ENCODE measurements around the gene SLC46A2.

The SLC46A2 gene

DNA sequence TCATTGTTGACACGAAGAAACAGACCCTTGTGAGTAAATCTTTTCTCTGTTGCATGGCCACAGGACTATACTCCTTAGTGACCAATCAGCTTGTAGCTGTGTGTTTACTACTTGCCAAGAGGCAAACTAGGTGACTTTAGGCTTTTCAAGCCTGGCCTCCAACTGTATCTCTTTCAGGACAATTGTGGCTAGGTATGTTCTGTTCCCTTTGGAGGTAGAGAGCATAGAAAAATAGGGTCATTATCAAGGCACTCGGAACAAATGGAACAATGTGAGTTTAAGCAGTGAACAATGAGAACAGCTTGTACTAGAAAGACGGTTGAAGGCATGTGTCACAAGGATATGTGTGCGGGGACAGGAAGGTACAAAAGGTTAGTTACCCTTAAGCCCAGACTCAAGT lies 48.1 kb downstream of the SLC46A2 start:
- Histone ChIP-seq H3K27me3 (ENCODE audit: insufficient read depth, low read depth) (no peaks in the 10 kb centered on the region), H3K4me1 (ENCODE audit: low read depth, poor library complexity, severe bottlenecking) (no peaks in the 10 kb centered on the region), H3K79me2 (ENCODE audit: insufficient read depth, low read depth) (no peaks in the 10 kb centered on the region), H2AFZ (ENCODE audit: low read depth) (no peak overlapping the region), H3K36me3 (ENCODE audit: insufficient read depth) (no peaks in the 10 kb centered on the region), H4K20me1 (ENCODE audit: insufficient read depth) (no peaks in the 10 kb centered on the region), H3K27ac (no peak overlapping the region), H3K4me3 (IDR thresholded peaks at IDR 0.05; ENCODE audit: insufficient read depth, low read depth, low read length) (no peak overlapping the region), H3K9ac (no peak overlapping the region), H3K4me2 (no peak overlapping the region)
- TF ChIP-seq, protein P1, sequence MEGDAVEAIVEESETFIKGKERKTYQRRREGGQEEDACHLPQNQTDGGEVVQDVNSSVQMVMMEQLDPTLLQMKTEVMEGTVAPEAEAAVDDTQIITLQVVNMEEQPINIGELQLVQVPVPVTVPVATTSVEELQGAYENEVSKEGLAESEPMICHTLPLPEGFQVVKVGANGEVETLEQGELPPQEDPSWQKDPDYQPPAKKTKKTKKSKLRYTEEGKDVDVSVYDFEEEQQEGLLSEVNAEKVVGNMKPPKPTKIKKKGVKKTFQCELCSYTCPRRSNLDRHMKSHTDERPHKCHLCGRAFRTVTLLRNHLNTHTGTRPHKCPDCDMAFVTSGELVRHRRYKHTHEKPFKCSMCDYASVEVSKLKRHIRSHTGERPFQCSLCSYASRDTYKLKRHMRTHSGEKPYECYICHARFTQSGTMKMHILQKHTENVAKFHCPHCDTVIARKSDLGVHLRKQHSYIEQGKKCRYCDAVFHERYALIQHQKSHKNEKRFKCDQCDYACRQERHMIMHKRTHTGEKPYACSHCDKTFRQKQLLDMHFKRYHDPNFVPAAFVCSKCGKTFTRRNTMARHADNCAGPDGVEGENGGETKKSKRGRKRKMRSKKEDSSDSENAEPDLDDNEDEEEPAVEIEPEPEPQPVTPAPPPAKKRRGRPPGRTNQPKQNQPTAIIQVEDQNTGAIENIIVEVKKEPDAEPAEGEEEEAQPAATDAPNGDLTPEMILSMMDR (conservative IDR thresholded peaks at IDR 0.05; ENCODE audit: low read depth, low read length) = no peak

DNA sequence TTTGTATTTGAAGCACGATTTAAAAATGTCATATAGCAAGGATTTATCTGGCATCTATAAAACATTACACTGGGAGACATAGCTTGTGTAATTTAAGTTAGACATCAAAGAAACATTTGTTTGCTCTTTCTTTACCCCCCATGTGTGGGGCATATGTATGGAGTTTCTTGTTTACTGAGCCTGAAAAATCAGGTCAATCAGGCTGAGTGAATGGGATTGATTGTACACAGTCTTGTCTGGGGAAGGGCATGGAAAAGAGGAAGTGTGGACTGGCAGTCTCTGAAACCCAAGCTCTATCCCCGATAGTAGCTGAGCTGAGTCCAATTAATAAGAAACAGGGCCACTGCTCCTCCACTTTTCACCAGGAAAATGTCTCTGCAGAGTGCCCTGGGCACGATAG lies 49.4 kb downstream of the SLC46A2 start:
- no peak overlapping the region for H2AFZ ChIP-seq (ENCODE audit: low read depth)
- H3K27me3 ChIP-seq (ENCODE audit: insufficient read depth, low read depth) = no peaks in the 10 kb centered on the region
- no peak overlapping the region for H3K27ac ChIP-seq
- no peak overlapping the region for H3K4me3 ChIP-seq (IDR thresholded peaks at IDR 0.05; ENCODE audit: insufficient read depth, low read depth, low read length)
- TF ChIP-seq, protein P1 (conservative IDR thresholded peaks at IDR 0.05; ENCODE audit: low read depth, low read length) = no peak
- H3K9ac ChIP-seq = no peak overlapping the region
- H3K79me2 ChIP-seq (ENCODE audit: insufficient read depth, low read depth) = no peaks in the 10 kb centered on the region
- H3K4me1 ChIP-seq (ENCODE audit: low read depth, poor library complexity, severe bottlenecking) = no peaks in the 10 kb centered on the region
- H3K4me2 ChIP-seq = no peak overlapping the region
- H3K36me3 ChIP-seq (ENCODE audit: insufficient read depth) = no peaks in the 10 kb centered on the region
- no peaks in the 10 kb centered on the region for H4K20me1 ChIP-seq (ENCODE audit: insufficient read depth)

DNA sequence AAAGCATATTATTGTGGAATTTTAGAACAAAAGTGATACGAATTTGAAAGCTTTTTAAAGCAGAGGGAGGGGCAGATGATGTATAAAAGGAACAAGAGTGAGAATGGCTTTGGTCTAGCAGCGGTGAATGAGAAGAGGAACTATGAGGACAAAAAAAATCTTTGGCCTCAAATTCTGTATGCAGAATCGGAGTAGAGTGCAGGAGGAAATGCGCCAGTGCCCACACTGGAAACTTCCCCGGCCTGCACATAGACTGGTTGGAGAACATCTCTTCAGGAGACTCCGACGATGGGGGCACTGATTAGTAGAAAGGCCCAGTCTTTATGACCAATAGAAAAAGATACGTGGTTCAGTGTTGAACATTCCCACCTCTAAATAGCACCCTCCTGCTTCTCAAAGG lies 51.3 kb downstream of the SLC46A2 start:
- no peaks in the 10 kb centered on the region for H3K27me3 ChIP-seq (ENCODE audit: insufficient read depth, low read depth)
- H3K27ac ChIP-seq = no peak overlapping the region
- H3K9ac ChIP-seq = no peak overlapping the region
- H3K4me2 ChIP-seq = no peak overlapping the region
- H2AFZ ChIP-seq (ENCODE audit: low read depth) = no peak overlapping the region
- no peaks in the 10 kb centered on the region for H3K36me3 ChIP-seq (ENCODE audit: insufficient read depth)
- H3K4me1 ChIP-seq (ENCODE audit: low read depth, poor library complexity, severe bottlenecking) = no peaks in the 10 kb centered on the region
- TF ChIP-seq, protein P1 (conservative IDR thresholded peaks at IDR 0.05; ENCODE audit: low read depth, low read length) = no peak
- no peaks in the 10 kb centered on the region for H3K79me2 ChIP-seq (ENCODE audit: insufficient read depth, low read depth)
- H3K4me3 ChIP-seq (IDR thresholded peaks at IDR 0.05; ENCODE audit: insufficient read depth, low read depth, low read length) = no peak overlapping the region
- no peaks in the 10 kb centered on the region for H4K20me1 ChIP-seq (ENCODE audit: insufficient read depth)

DNA sequence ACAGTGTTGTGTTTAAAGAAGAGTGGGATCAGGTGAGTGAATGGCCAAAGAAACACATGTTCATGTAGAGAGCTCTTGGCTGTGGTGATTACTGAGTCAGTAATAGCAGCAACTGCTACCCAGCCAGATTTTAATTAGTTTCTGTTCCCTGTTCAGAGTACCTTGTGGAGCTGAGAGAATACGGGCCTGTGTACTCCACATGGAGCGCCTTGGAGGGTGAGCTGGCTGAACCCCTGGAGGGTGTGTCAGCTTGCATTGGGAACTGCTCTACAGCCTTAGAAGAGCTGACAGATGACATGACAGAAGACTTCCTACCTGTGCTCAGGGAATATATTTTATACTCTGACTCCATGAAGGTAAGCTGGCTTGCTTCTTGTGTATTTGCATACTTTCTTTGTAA lies 52.3 kb downstream of the SLC46A2 start:
- Histone ChIP-seq H4K20me1 (ENCODE audit: insufficient read depth) (no peaks in the 10 kb centered on the region), H3K4me3 (IDR thresholded peaks at IDR 0.05; ENCODE audit: insufficient read depth, low read depth, low read length) (no peak overlapping the region)

More for the DNA sequence above, 52.3 kb downstream of the SLC46A2 start:
- no peak overlapping the region for H3K9ac ChIP-seq
- no peaks in the 10 kb centered on the region for H3K36me3 ChIP-seq (ENCODE audit: insufficient read depth)
- no peak overlapping the region for H2AFZ ChIP-seq (ENCODE audit: low read depth)
- H3K4me1 ChIP-seq (ENCODE audit: low read depth, poor library complexity, severe bottlenecking) = no peaks in the 10 kb centered on the region
- H3K4me2 ChIP-seq = no peak overlapping the region
- TF ChIP-seq, protein P1 (conservative IDR thresholded peaks at IDR 0.05; ENCODE audit: low read depth, low read length) = no peak
- H3K27ac ChIP-seq = no peak overlapping the region
- H3K79me2 ChIP-seq (ENCODE audit: insufficient read depth, low read depth) = no peaks in the 10 kb centered on the region
- H3K27me3 ChIP-seq (ENCODE audit: insufficient read depth, low read depth) = no peaks in the 10 kb centered on the region
